DMS79 (cell line): ENCODE measurements around the gene NWD2.

Source experiments
- DNase-seq: peaks from one replicate; lab custom pipeline; 2025; lab: John Stamatoyannopoulos, UW

NWD2 gene

DNA sequence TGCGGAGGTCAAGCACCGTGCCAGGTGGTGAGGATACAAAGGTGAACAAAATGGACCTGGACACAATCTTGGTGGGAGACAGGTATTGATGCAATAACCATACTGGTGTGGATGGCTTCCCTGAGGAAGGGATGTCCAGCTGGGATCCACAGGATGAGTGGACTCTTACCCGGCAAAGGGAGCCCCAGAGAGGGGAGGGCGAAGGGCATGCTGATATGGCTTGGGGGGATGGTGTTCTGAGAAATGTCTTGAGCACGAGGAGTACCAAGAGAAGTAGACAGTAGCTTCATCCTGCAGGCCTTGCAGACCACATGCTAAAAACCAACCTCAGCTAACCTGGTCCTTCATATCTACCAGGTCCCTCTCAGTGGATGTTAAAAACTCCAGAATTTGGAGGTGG, 220.8 kb downstream of the NWD2 start:
- DNase-seq, result no peak

- no peak for DNase-seq
Measured at GRCh38 chr4:37465845-37466244, 221.3 kb downstream of the NWD2 start.

DNA sequence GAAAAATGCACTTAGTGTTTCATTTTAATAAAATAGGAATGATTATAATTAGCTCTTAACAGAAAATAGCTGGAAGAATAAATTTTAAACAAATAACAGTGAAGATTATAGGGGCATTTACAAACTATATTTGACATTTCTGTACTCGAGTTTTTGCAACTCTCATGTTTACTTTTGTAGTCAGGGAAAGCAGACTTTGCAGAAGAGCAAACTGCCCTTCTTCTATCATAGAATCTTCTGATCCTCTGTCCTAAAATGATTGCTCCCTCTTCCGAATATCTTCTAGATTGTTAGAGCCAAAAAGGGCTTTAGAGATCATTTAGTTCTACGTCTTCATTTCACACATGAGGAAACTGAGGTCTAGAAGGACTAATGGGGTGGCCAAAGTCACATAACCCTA, 222.7 kb downstream of the NWD2 start:
- DNase-seq, result no peak

DNA sequence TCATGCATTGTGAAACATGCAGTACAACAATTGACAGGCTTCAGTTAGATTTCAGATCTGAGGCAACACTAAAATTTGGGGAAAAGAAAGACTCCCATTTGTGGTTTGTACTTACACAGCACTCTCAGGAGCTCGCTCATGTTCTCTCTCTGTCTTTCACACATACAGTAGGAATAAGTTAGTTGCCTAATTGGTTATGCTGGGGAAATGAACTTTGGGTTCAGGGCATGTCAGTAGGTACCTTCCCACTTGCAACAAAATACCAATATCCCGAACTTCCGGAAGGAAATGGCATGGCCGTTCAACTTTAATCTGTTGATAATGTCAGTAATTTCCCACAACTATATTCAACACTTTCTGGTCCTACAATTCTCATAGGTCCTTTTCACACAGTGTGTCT, 223.3 kb downstream of the NWD2 start:
- DNase-seq, result no peak

- no peak for DNase-seq
Measured at GRCh38 chr4:37469286-37469685, 224.7 kb downstream of the NWD2 start.

GRCh38 chr4:37470245-37470644, 225.7 kb downstream of the NWD2 start:
- no peak for DNase-seq

GRCh38 chr4:37471093-37471492, 226.6 kb downstream of the NWD2 start:
- no peak for DNase-seq

DNA sequence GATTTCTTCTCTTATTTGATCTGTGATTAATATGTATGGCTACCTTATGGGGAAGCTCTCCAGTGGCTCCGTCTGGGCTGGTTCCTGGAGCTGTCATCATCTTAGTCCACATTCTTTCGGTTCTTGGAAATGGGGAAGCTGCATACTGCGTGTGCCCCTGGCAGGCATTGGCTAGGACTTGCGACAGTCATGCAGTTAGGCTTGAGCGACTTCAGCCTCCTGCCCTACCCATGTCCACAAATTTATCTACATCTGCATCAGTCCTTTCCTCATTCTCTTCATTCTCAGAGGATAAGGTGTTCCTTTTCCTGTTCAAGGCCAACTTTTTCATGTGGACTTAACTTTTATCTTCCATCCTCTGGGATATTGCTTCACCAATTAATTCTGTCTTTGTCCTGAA, 227.4 kb downstream of the NWD2 start:
- no peak for DNase-seq

- DNase-seq, result no peak
Measured at GRCh38 chr4:37473807-37474206, 229.3 kb downstream of the NWD2 start.

DNA sequence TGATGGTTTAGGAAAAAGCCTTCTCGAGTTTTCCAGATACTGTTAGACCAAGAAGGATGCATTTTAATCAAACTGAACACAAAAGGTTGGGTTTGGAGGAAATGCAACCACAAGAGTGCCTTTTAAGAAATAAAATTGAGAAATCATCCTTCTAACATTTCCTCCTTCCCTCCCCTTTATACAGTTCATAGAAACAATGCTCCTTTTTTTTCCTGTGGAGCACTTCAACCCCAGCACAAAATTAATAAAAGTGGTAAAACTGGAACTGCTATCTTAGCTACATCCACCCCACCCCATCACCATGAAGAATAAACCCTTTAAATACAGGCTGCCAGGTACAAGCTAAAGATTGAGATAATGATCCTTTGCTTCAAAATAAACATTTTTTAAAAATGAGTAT, 230.5 kb downstream of the NWD2 start:
- DNase-seq, result no peak

- DNase-seq, result no peak
Measured at GRCh38 chr4:37475776-37476175, 231.2 kb downstream of the NWD2 start.

- no peak for DNase-seq
Measured at GRCh38 chr4:37476256-37476655, 231.7 kb downstream of the NWD2 start.

DNA sequence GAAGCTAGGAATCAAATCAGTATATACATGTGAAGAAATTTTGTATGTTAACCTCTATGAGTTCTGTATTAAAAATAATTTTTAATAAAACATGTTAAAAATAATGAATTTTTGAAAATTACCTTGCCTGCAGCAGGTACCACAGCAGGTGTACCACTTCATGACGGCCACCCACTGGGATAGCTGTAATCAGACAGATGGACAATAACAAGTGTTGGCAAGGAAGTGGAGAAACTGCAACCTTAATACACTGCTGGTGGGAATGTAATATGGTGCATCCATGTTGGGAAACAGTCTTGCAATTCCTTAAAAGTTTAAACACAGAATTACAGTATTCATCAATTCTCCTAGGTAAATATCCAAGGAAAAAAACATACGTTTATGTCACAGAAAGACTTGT, 232.1 kb downstream of the NWD2 start:
- no peak for DNase-seq

GRCh38 chr4:37477126-37477525, 232.6 kb downstream of the NWD2 start:
- no peak for DNase-seq

GRCh38 chr4:37478151-37478550, 233.6 kb downstream of the NWD2 start:
- no peak for DNase-seq

DNA sequence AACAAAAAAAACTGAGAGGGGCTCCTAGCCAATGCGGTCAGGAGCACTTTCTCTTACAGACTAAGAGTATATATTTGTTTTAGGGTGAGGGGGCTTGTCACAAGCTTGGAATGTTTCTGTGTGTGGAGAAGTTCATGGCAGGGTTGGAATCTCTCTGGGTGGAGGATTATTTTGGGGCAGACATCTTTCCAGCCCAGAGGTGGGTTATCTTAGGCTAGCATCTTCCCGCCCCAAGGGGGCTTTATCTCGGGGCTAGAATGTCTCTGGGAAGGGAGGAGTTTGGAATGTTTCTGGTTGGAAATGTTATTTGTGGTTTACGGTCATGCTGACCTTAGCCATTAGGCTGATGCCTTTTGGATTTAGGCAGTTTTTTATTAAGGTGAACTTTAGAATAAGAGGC, 236.0 kb downstream of the NWD2 start:
- no peak for DNase-seq

DNA sequence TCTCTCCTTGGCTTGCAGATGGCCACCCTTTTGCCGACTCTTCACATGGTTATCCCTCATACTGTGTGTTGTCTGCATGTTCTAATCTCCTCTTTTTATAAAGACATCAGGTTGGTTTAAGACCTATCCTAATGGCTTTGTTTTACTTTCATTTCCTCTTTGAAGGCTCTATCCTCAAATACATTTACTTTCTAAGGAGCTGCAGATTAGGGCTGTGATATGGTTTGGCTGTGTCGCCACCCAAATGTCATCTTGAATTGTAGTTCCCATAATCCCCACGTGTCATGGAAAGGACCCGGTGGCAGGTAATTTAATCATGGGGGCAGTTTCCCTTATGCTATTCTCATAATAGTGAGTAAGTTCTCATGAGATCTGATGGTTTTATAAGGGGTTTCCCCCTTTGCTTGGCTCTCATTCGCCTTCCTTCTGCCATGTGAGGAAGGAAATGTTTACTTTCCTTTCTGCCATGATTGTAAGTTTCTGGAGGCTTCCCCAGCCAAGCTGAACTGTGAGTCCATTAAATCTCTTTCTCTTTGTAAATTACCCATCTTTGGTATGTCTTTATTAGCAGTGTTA, 237.1 kb downstream of the NWD2 start:
- no peak for DNase-seq

DNA sequence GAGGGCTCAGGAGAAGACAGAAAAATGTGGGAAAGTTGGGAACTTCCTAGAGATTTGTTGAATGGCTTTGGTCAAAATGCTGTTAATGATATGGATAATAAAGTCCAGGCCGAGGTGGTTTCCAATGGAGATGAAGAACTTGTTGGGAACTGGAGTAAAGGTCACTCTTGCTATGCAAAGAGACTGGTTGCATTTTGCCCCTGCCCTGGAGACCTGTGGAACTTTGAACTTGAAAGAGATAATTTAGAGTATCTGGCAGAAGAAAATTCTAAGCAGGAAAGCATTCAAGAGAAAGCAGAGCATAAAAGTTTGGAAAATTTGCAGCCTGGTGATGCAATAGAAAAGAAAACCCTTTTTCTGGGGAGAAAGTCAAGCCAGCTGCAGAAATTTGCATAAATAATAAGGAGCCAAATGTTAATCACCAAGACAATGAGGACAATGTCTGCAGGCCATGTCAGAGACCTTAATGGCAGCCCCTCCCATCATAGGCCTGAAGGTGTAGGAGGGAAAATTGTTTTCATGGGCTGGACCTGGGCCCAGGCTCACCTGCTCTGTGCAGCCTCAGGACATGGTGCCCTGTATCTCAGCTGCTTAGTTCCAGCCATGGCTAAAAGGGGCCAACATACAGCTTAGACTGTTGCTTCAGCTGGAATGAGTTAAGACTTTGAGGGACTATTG, 237.8 kb downstream of the NWD2 start:
- DNase-seq, result no peak

DNA sequence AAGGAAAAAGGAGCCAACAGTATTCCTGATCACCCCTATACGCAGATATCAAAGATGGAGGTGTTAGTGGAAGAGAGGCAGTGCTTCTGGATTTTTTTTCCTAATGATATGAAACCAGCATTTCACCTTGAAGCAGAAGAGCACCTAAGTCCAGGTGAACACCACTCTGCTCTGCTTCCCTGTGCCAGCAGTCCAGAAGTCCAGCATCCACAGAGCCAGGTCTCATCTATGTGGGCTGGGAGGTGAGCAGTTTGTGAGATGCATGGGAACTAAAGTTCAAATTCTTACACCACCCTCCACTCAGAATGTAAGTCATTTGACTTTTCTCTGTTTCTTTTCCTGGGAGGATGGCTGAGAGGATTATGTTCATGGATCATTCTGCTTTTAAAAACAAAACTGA, 239.1 kb downstream of the NWD2 start:
- DNase-seq, result no peak

DNA sequence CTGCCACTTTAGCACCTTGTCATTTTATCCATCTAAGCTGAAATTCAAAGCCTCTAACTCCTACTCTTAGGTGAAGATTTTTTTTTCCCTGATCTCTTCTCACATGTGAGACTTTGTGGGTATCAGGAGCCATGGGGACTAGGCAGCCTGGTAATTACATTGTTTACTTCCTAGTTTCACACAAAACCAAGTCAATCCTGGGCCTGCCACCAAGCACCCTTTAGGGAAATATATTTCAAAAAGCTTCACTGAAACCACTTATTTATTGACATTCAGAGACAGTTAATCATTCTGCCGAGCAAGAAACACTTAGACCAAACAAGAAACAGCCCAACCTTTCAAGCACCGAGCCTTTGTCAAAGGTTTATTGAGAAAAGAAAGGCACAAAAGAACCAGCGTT, 241.6 kb downstream of the NWD2 start:
- DNase-seq, result no peak

GRCh38 chr4:37487668-37488067, 243.1 kb downstream of the NWD2 start:
- no peak for DNase-seq

- no peak for DNase-seq
Measured at GRCh38 chr4:37489697-37490096, 245.2 kb downstream of the NWD2 start.

DNA sequence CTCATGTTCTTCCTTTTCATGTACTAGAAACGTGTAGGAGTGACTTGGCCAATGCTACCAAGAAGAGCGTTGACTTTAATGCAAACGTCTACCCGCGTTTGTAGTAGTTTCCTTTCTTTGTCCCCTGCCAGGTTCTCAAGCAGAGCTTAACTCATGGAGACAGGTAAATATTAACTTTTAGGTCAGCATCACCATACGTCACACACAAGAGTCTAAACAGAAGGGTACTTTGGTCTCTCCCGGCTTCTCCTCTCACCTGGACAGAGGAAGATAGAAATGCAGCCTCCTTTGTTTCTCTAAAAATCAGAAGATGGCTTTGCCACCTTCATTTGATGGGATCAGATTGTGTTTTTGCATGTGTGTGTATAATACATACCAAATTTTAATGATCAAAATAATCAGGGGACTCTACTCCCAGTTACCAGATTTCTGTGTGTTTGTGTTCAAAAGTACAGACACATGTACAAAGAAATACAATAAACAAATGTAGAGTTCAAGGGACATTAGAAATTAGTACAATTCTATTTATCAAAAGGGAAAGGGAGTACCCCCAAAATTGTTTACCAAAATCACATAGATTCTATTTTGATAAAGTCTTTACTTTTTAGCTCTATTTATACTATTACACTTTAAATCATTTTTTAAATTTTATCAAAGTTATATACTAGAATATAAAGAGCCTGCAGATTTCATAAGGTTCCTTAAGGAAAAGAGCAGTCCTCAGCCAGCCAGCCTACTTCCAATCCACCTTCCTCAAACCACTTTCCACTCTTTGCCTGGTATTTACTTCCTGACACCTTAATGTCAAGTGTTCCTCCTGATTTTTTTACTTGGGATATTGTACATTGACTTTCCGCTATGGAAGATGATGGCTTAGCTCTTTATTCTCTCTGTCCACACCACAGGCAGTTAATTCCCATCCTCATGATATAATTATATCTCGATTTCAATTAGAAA, 246.1 kb downstream of the NWD2 start:
- no peak for DNase-seq
